B cell (primary cell): ENCODE results near the gene ZNF827. TPM values are rescaled to one million over a fixed set of nuclear protein-coding genes. Genes with fewer than 3 reads are reported as not detected.

Source experiments
- ATAC-seq: fragments of 200-7000 bp; cut with Tn5 transposase; one replicate; pipeline ENCODE4 v1.10.0; 2021; ENCODE audit warnings: low read depth, mild to moderate bottlenecking, moderate number of reproducible peaks, moderate library complexity
- CTCF ChIA-PET: fragments of 350-600 bp; sonication (Branson Sonifier 250); formaldehyde crosslinking; loops from one replicate; lab custom pipeline; 2021; ENCODE audit warnings: antibody characterized with exemption, inconsistent platforms; lab: Charles Lee
- POLR2A ChIA-PET: fragments of 350-600 bp; sonication (Branson Sonifier 250); formaldehyde crosslinking; loops from one replicate; lab custom pipeline; 2021; ENCODE audit warnings: antibody characterized with exemption; lab: Charles Lee
- DNase-seq: peaks from one replicate; pipeline ENCODE4 v3.0.0; 2013
- H2AFZ ChIP-seq: 2 replicates; pipeline ENCODE4 v1.6.1; 2012; ENCODE audit warnings: mild to moderate bottlenecking, low read depth, low read length; ENCODE audit not compliant: insufficient read depth, poor library complexity, severe bottlenecking
- H3K27ac ChIP-seq, 2 donors: 1 replicate in 1 of 2; 2 replicates in 1 of 2; pipeline ENCODE4 v1.5.1; 2012 to 2013; ENCODE audit warnings: low read length in 2 of 2, mild to moderate bottlenecking in 2 of 2, moderate library complexity in 1 of 2
- H3K27me3 ChIP-seq, 4 experiments: fragments of 200-600 bp in 1 of 4; sonication (generic) in 1 of 4; replicated peaks in 1 of 4; 1 replicate in 2 of 4; 2 replicates in 2 of 4; pipeline versions ENCODE4 v1.6.1 to v1.7.0; 2013 to 2016; ENCODE audit warnings: low read length in 3 of 4, mild to moderate bottlenecking in 2 of 4, mixed read lengths in 1 of 4, moderate library complexity in 1 of 4; ENCODE audit not compliant: insufficient read depth in 4 of 4, control insufficient read depth in 3 of 4; ENCODE audit errors: control extremely low read depth in 1 of 4
- H3K36me3 ChIP-seq, 2 experiments: replicated peaks in 1 of 2; 1 replicate in 1 of 2; 2 replicates in 1 of 2; pipeline versions ENCODE4 v1.6.1 to v1.7.1; 2013; ENCODE audit warnings: low read length in 1 of 2; ENCODE audit not compliant: insufficient read depth in 2 of 2, control insufficient read depth in 1 of 2; ENCODE audit errors: control extremely low read depth in 1 of 2, extremely low read depth in 1 of 2
- H3K4me1 ChIP-seq, 2 donors: fragments of 200-600 bp in 1 of 2; sonication (generic) in 1 of 2; 1 replicate in 1 of 2; 2 replicates in 1 of 2; pipeline versions ENCODE4 v1.5.1 to v1.6.1; 2013 to 2017; ENCODE audit warnings: low read length in 2 of 2; ENCODE audit not compliant: control insufficient read depth in 2 of 2, insufficient read depth in 2 of 2
- H3K4me2 ChIP-seq: replicated peaks from 2 replicates; pipeline ENCODE3; 2012; ENCODE audit warnings: mild to moderate bottlenecking, low read depth, low read length; ENCODE audit not compliant: poor library complexity, severe bottlenecking
- H3K4me3 ChIP-seq, 5 experiments: fragments of 200-600 bp in 1 of 5; sonication (generic) in 1 of 5; 1 replicate in 3 of 5; 2 replicates in 2 of 5; pipeline versions ENCODE4 v1.5.1 to v1.7.0; 2011 to 2016; ENCODE audit warnings: low read length in 4 of 5, mild to moderate bottlenecking in 4 of 5, low read depth in 2 of 5, control low read depth in 1 of 5, moderate library complexity in 1 of 5; ENCODE audit not compliant: insufficient read depth in 1 of 5; ENCODE audit errors: control extremely low read depth in 1 of 5, extremely low read depth in 1 of 5
- H3K79me2 ChIP-seq: fragments of 200-600 bp; sonication (generic); one replicate; pipeline ENCODE4 v1.6.0; 2016; ENCODE audit warnings: low read length; ENCODE audit not compliant: control insufficient read depth, insufficient read depth
- H3K9ac ChIP-seq: fragments of 200-600 bp; sonication (generic); 2 replicates; pipeline ENCODE4 v1.6.1; 2017; ENCODE audit warnings: mild to moderate bottlenecking, low read length, moderate library complexity
- H3K9me3 ChIP-seq, 3 donors: one replicate each; pipeline versions ENCODE4 v1.6.1 to v1.7.1; 2013; ENCODE audit warnings: low read length in 2 of 3; ENCODE audit not compliant: control insufficient read depth in 2 of 3, insufficient read depth in 1 of 3; ENCODE audit errors: control extremely low read depth in 1 of 3
- H4K20me1 ChIP-seq: 2 replicates; pipeline ENCODE4 v1.6.0; 2012; ENCODE audit warnings: mild to moderate bottlenecking, low read length; ENCODE audit not compliant: insufficient read depth, control insufficient read depth, poor library complexity, severe bottlenecking
- H3K27ac Mint-ChIP-seq: one replicate; pipeline ENCODE4 v1.8.0; 2021; ENCODE audit warnings: mixed read lengths
- H3K27me3 Mint-ChIP-seq: one replicate; pipeline ENCODE4 v1.8.0; 2021; ENCODE audit warnings: mixed read lengths
- H3K4me1 Mint-ChIP-seq: one replicate; pipeline ENCODE4 v1.8.0; 2021; ENCODE audit warnings: mixed read lengths
- H3K4me3 Mint-ChIP-seq: one replicate; pipeline ENCODE4 v1.8.0; 2021; ENCODE audit warnings: mixed read lengths
- H3K9me3 Mint-ChIP-seq: one replicate; pipeline ENCODE4 v1.8.0; 2022; ENCODE audit warnings: mixed read lengths; ENCODE audit not compliant: insufficient read depth
- EZH2 ChIP-seq: IDR thresholded peaks from 2 replicates; pipeline ENCODE4 v1.6.1; 2012; ENCODE audit warnings: borderline replicate concordance, low read depth, mild to moderate bottlenecking, moderate library complexity, low read length; ENCODE audit not compliant: insufficient read depth, poor library complexity, severe bottlenecking
- WGBS: methylation state at CpG from one replicate; pipeline ENCODE4 v1.1.5; 2013; ENCODE audit warnings: missing lambda C conversion rate; ENCODE audit not compliant: insufficient coverage; 5-methylcytosine and 5-hydroxymethylcytosine counted together
- intact Hi-C: fragments of 100-400 bp; cut with micrococcal nuclease; formaldehyde crosslinking; loops from one replicate; pipeline ENCODE4 v1.10.0; 2022
- polyA plus RNA-seq: library from polyadenylated mRNA; depleted of rRNA; stranded (reverse); fragments of >200 nt; gene quantifications from 2 replicates; pipeline ENCODE4 v1.2.3, GENCODE V29; 2012
- total RNA-seq, 2 donors: library from RNA; stranded (reverse); fragments of 120-200 nt in 1 of 2; gene quantifications; 1 replicate in 1 of 2; 2 replicates in 1 of 2; pipeline versions ENCODE4 v1.2.3 to v1.2.4, GENCODE V29; 2013 to 2022
- TF ChIP-seq, protein P1 (sequence below): fragments of 200-600 bp; IDR thresholded peaks from one replicate; pipeline ENCODE4 v1.8.0; 2022; ENCODE audit warnings: antibody characterized with exemption, mild to moderate bottlenecking

ZNF827 gene
- total and polyA plus RNA-seq, 2 donors (not counting 1 experiment from before 2014, with no cell fraction given): 20.6 to 30.1 TPM

DNA sequence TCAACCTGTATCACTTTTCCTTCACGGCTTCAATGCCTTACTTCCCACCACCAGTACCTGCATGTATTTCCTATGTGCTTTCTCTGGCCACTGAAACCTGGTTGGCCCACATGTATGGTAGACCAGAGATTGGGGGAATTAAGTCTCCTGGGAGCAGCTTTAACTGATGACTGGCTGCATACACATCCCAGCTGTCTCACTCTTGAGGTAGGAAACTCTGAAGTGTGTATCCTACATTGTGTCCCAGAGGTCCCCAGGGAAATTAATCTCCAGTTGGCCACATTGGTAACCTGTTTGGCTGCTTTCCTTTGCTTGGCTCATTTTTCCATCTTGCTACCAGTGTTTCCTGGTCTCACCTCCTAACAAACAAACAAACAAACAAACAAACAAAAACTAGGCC is 124.4 kb downstream of the ZNF827 start:
- DNase-seq (no peak), ATAC-seq (no peak)
- no peak for TF ChIP-seq EZH2
- TF ChIP-seq, protein P1, sequence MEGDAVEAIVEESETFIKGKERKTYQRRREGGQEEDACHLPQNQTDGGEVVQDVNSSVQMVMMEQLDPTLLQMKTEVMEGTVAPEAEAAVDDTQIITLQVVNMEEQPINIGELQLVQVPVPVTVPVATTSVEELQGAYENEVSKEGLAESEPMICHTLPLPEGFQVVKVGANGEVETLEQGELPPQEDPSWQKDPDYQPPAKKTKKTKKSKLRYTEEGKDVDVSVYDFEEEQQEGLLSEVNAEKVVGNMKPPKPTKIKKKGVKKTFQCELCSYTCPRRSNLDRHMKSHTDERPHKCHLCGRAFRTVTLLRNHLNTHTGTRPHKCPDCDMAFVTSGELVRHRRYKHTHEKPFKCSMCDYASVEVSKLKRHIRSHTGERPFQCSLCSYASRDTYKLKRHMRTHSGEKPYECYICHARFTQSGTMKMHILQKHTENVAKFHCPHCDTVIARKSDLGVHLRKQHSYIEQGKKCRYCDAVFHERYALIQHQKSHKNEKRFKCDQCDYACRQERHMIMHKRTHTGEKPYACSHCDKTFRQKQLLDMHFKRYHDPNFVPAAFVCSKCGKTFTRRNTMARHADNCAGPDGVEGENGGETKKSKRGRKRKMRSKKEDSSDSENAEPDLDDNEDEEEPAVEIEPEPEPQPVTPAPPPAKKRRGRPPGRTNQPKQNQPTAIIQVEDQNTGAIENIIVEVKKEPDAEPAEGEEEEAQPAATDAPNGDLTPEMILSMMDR: no peak
- no peaks in the 10 kb centered on the region for H3K27me3 Mint-ChIP-seq
- H3K27ac Mint-ChIP-seq: no peak overlapping the region
- Histone ChIP-seq H4K20me1 (no peaks in the 10 kb centered on the region), H3K4me1 (no peaks in the 10 kb centered on the region), H3K36me3 (peaks cover 11 to 35% of the 10 kb centered on the region in 2 experiments), H3K27me3 (no peaks in the 10 kb centered on the region), H3K79me2 (no peaks in the 10 kb centered on the region), H3K9me3 (peaks cover 5 to 10% (median 6%) of the 10 kb centered on the region in 3 donors), H3K9ac (no peak overlapping the region), H2AFZ (no peak overlapping the region), H3K4me3 (no peak overlapping the region), H3K4me2 (no peak overlapping the region), H3K27ac (no peak overlapping the region)
- H3K4me1 Mint-ChIP-seq: no peaks in the 10 kb centered on the region
- ChIA-PET CTCF (no interaction called here), POLR2A (no interaction called here)
- intact Hi-C loops: no loop called here
- no peak overlapping the region for H3K4me3 Mint-ChIP-seq
- H3K9me3 Mint-ChIP-seq: peaks cover 7% of the 10 kb centered on the region
- WGBS: no CpG with 5 or more reads among the region's 1 CpG

DNA sequence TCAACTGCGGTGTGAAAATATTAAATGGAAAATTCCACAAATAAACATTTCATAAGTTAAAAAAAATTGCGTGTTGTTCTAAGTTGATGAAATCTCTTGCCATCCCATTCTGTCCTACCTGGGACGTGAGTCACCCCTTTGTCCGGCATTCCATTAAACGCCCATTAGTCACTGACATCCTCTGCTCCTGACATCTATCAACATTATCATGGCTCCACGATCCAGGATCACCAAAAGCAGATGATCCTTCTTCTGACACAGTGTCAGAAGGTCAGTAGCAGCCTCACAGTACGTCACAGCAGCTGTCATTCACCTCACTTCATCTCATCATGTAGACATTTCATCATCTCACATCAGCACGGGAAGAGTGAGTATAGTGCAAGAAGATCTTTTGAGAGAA is 125.7 kb downstream of the ZNF827 start:
- Histone ChIP-seq H4K20me1 (no peaks in the 10 kb centered on the region), H3K36me3 (peaks cover 11 to 33% of the 10 kb centered on the region in 2 experiments), H3K27me3 (no peaks in the 10 kb centered on the region), H3K9me3 (peaks cover 5 to 12% (median 9%) of the 10 kb centered on the region in 3 donors), H3K4me3 (no peak overlapping the region), H3K9ac (no peak overlapping the region), H2AFZ (no peak overlapping the region), H3K79me2 (no peaks in the 10 kb centered on the region), H3K27ac (no peak overlapping the region), H3K4me1 (no peaks in the 10 kb centered on the region), H3K4me2 (no peak overlapping the region)
- WGBS: 96% methylated on average over 5 of the region's 8 CpGs
- Mint-ChIP-seq H3K9me3 (peaks cover 7% of the 10 kb centered on the region), H3K4me1 (peaks cover 3% of the 10 kb centered on the region), H3K27ac (no peak overlapping the region), H3K27me3 (no peaks in the 10 kb centered on the region), H3K4me3 (no peak overlapping the region)
- no peak for TF ChIP-seq EZH2
- TF ChIP-seq, protein P1: no peak
- no peak for ATAC-seq
- POLR2A ChIA-PET: no interaction called here
- DNase-seq: no peak
- CTCF ChIA-PET: no interaction called here
- intact Hi-C loops: no loop called here
